ENCODE measurements around the gene TSTD1.
"Not testable (repeated sequence)": the region's sequence is repeated elsewhere in the genome, so short reads cannot be mapped to it uniquely, and the experiment has no call there.

GRCh38 chr1:161016683-161017082 lies 22.1 kb downstream of the TSTD1 start:
- TF ChIP-seq CTCF (IDR thresholded peaks at IDR 0.05; ENCODE audit: insufficient read depth, low read depth, low read length); EZH2 (IDR thresholded peaks at IDR 0.05; ENCODE audit: insufficient read depth, low read length): not testable (repeated sequence)
